ENCODE measurements around the gene CEP85L.

- TF ChIP-seq CTCF (IDR thresholded peaks at IDR 0.05; ENCODE audit: insufficient read depth, low read length, poor library complexity, severe bottlenecking) (no peak), EZH2phosphoT487 (conservative IDR thresholded peaks at IDR 0.05; ENCODE audit: low read length) (no peak)
Observed at GRCh38 chr6:118700531-118700930, 49.1 kb upstream of the CEP85L start.
